Esophagus squamous epithelium (tissue), 5 donors: ENCODE measurements around the gene HSF5. TPM values are rescaled to one million over a fixed set of nuclear protein-coding genes. Genes with fewer than 3 reads are reported as not detected.

Experiments used
- DNase-seq: peaks from one replicate; lab custom pipeline; 2025; lab: John Stamatoyannopoulos, UW
- H3K27ac ChIP-seq, 4 donors: fragments of 200-600 bp; sonication (generic); one replicate each; pipeline ENCODE4 v1.5.1; 2016 to 2019; ENCODE audit warnings: mild to moderate bottlenecking in 1 of 4
- H3K27me3 ChIP-seq, 4 donors: fragments of 200-600 bp; sonication (generic); 1 replicate in 3 of 4; 2 replicates in 1 of 4; pipeline versions ENCODE4 v1.5.1 to v1.6.0; 2017 to 2021; ENCODE audit warnings: antibody characterized with exemption in 1 of 4
- H3K36me3 ChIP-seq, 3 donors: fragments of 200-600 bp; sonication (generic); one replicate each; pipeline ENCODE4 v1.5.1; 2016 to 2019
- H3K4me1 ChIP-seq, 3 donors: fragments of 200-600 bp; sonication (generic); one replicate each; pipeline ENCODE4 v1.5.1; 2017 to 2019
- H3K4me3 ChIP-seq, 4 donors: fragments of 200-600 bp; sonication (generic); 1 replicate in 3 of 4; 2 replicates in 1 of 4; pipeline ENCODE4 v1.5.1; 2016 to 2019; ENCODE audit warnings: mild to moderate bottlenecking in 2 of 4, moderate library complexity in 1 of 4
- H3K9me3 ChIP-seq, 3 donors: fragments of 200-600 bp; sonication (generic); one replicate each; pipeline ENCODE4 v1.5.1; 2016 to 2019
- CTCF ChIP-seq, 6 experiments: fragments of 450-650 bp in 4 of 6; fragments of 200-600 bp in 2 of 6; sonication (generic) in 2 of 6; IDR thresholded peaks; one replicate each; pipeline ENCODE4 v1.5.1; 2016 to 2019; ENCODE audit warnings: antibody characterized with exemption in 6 of 6, mild to moderate bottlenecking in 4 of 6, moderate library complexity in 4 of 6
- POLR2A ChIP-seq, 4 donors: fragments of 450-650 bp; IDR thresholded peaks; one replicate each; pipeline ENCODE4 v1.6.1; 2017; ENCODE audit warnings: antibody characterized with exemption in 4 of 4, mild to moderate bottlenecking in 4 of 4, moderate library complexity in 3 of 4
- WGBS, 2 donors: methylation state at CpG; one replicate each; pipeline ENCODE4 v1.1.5; 2018; 5-methylcytosine and 5-hydroxymethylcytosine counted together
- intact Hi-C: fragments of 100-400 bp; cut with DNase I; formaldehyde crosslinking; loops from one replicate; pipeline ENCODE4 v1.15.0; 2022
- total RNA-seq, 4 donors: library from RNA; depleted of rRNA; stranded (reverse); fragments of >200 nt; gene quantifications; one replicate each; pipeline ENCODE4 v1.1.0, GENCODE V29; 2016
- donor health status: DM: yes; HTN: yes; CAD: no.

HSF5 gene
- total RNA-seq, 4 donors from 2014 or later, result under 0.01 TPM; not detected in 3

- no peaks in the 10 kb centered on the region for H3K36me3 ChIP-seq
- TF ChIP-seq POLR2A (IDR thresholded peaks at IDR 0.05) (peak in 3 of 4 donors; percentile 72 to 81 (median 77)), CTCF (IDR thresholded peaks at IDR 0.05) (peak; percentile 56 to 94 (median 84))
- H3K27me3 ChIP-seq, result peaks cover 0 to 9% (median 0%) of the 10 kb centered on the region in 4 donors
- H3K9me3 ChIP-seq, result no peaks in the 10 kb centered on the region
- H3K4me3 ChIP-seq, result peak within 1 kb of the TSS; percentile 41 to 60 (median 48)
- WGBS, 2 donors, result 1 to 2% methylated on average over 8 of the region's 8 CpGs
- peaks cover 0 to 24% (median 0%) of the 10 kb centered on the region in 3 donors for H3K4me1 ChIP-seq
- peak within 1 kb of the TSS; percentile 48 to 87 (median 80) for H3K27ac ChIP-seq
- peak; percentile 77 for DNase-seq
- intact Hi-C loops, result no loop called here
Observed at GRCh38 chr17:58417300-58418092, 70.7 kb downstream of the HSF5 start, which contains the start of gene RNF43. RNF43 (minus strand) TSS chr17:58417534; CDS start chr17:58415577, 1,957 bp downstream.

DNA sequence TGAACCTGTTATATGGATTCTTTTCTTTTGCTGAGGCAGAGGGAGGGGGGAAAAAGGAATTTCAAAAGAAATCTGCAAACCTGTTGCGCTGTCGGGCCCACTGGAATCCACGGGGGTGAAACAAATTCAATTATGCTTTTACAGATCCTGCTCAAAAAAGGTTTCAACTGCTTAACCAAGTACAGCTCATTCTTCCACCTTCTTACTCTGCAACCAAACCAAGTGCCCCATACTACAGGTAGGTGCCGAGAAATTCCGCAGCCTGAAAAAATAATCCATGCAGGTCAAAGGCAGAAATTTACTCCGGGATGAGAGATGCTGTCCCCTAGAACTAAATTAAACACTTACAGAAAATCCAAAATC, 71.3 kb downstream of the HSF5 start:
- Histone ChIP-seq H3K27ac (peak overlapping the region; percentile 48 to 87 (median 80)), H3K36me3 (no peaks in the 10 kb centered on the region), H3K27me3 (peaks cover 0 to 9% (median 0%) of the 10 kb centered on the region in 4 donors), H3K4me3 (peak overlapping the region; percentile 41 to 60 (median 48)), H3K9me3 (no peaks in the 10 kb centered on the region), H3K4me1 (peaks cover 0 to 30% (median 0%) of the 10 kb centered on the region in 3 donors)
- WGBS, 2 donors, result 33 to 43% methylated on average over 6 of the region's 6 CpGs
- intact Hi-C loops, result no loop called here
- DNase-seq, result no peak
- TF ChIP-seq CTCF (IDR thresholded peaks at IDR 0.05), result no peak
- no peak for TF ChIP-seq POLR2A (IDR thresholded peaks at IDR 0.05)

DNA sequence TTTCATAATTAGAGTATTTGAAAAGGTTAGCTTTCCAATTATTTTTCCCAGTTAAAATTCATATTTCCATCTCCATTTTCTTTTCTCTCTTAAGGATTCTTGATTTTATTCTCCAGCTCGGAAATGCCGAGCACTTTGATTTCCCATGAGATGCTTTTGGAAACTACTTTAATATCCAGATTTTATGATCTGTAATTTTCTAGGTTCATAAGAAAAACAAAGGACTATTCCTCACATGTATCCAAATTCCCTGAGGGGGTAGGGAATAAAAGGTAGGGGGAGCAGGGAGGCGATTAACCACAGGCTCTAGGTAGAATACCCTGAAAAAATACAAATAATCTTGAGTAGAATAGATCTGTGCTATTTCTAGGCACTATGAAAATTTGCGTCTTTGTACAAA, 71.8 kb downstream of the HSF5 start:
- DNase-seq, result no peak
- H3K9me3 ChIP-seq, result no peaks in the 10 kb centered on the region
- peaks cover 0 to 9% (median 0%) of the 10 kb centered on the region in 4 donors for H3K27me3 ChIP-seq
- TF ChIP-seq POLR2A (IDR thresholded peaks at IDR 0.05), result no peak
- no peak for TF ChIP-seq CTCF (IDR thresholded peaks at IDR 0.05)
- H3K4me1 ChIP-seq, result peaks cover 0 to 35% (median 0%) of the 10 kb centered on the region in 3 donors
- 43 to 66% methylated on average over 4 of the region's 4 CpGs for WGBS, 2 donors
- peak overlapping the region; percentile 41 to 60 (median 48) for H3K4me3 ChIP-seq
- intact Hi-C loops, result no loop called here
- no peaks in the 10 kb centered on the region for H3K36me3 ChIP-seq
- peak overlapping the region; percentile 48 to 87 (median 80) for H3K27ac ChIP-seq

GRCh38 chr17:58415371-58416055, 72.7 kb downstream of the HSF5 start:
- Histone ChIP-seq H3K36me3 (no peaks in the 10 kb centered on the region), H3K9me3 (no peaks in the 10 kb centered on the region), H3K4me3 (peak overlapping the region; percentile 41 to 60 (median 48)), H3K27ac (peak overlapping the region; percentile 43 to 87 (median 80)), H3K27me3 (peaks cover 0 to 4% (median 0%) of the 10 kb centered on the region in 4 donors), H3K4me1 (peaks cover 0 to 44% (median 0%) of the 10 kb centered on the region in 3 donors)
- intact Hi-C loops, result no loop called here
- 33 to 50% methylated on average over 6 of the region's 6 CpGs for WGBS, 2 donors
- no peak for DNase-seq
- no peak for TF ChIP-seq POLR2A (IDR thresholded peaks at IDR 0.05)
- peak in 2 of 6 experiments; percentile 18 to 36 for TF ChIP-seq CTCF (IDR thresholded peaks at IDR 0.05)
